SK-N-MC (cell line): Measurements from ENCODE around the gene SCO2.

Experiments used
- FOXP2 ChIP-seq: optimal IDR thresholded peaks from 2 replicates; pipeline ENCODE3; 2011; ENCODE audit warnings: mild to moderate bottlenecking, moderate library complexity; ENCODE audit not compliant: insufficient read depth; ENCODE audit errors: extremely low read length, control extremely low read depth
- POLR2AphosphoS5 ChIP-seq: IDR thresholded peaks from 2 replicates; pipeline ENCODE4 v1.6.1; 2012; ENCODE audit warnings: mild to moderate bottlenecking, low read depth, low read length, borderline replicate concordance

DNA sequence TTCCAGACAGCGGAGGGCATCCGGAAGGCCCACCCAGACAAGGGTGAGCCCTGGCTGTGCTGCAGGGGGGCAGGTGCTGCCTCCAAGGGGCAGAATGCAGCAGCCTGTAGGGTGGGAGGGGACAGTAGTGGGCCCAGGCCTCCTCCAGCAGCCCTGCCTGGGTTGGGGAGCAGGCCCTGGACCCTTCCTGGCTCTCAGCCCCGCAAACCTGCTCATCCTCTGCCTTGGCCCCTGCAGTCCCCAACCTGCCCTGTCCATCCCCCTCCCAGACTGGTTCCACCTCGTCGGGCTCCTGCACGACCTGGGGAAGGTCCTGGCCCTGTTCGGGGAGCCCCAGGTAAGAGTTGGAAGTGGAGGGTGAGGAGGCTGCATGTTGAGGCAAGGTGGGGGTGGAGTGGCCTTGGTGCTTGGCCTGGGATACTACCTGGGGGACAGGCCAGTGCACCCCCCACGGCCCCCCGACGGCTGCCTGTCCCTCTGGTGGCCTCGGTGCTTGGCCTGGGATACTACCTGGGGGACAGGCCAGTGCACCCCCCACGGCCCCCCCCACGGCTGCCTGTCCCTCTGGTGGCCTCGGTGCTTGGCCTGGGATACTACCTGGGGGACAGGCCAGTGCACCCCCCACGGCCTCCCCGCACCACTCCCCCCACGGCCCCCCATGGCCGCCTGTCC is 37.3 kb downstream of the SCO2 start:
- no peak for TF ChIP-seq FOXP2
- no peak for TF ChIP-seq POLR2AphosphoS5
